ENCODE data around the gene YTHDC1. TPM values are rescaled to one million over a fixed set of nuclear protein-coding genes. Genes with fewer than 3 reads are reported as not detected.

YTHDC1 gene
- total and polyA plus RNA-seq, 2 of the 4 experiments (the other 2 are of a cell fraction), result 31.9 to 32.7 TPM

GRCh38 chr4:68324519-68325262 is 25.2 kb downstream of the YTHDC1 start:
- Histone ChIP-seq H3K23ac (ENCODE audit: low read depth, low read length) (no peak overlapping the region), H3K4me1 (ENCODE audit: control insufficient read depth, insufficient read depth, low read length) (no peaks in the 10 kb centered on the region; the same call in none of the 2 replicates), H4K20me1 (ENCODE audit: insufficient read depth, low read length) (no peaks in the 10 kb centered on the region), H2BK20ac (ENCODE audit: low read depth, low read length) (no peak overlapping the region), H3K4me2 (ENCODE audit: low read depth, low read length) (no peak overlapping the region), H3K9ac (ENCODE audit: low read depth, low read length) (no peak overlapping the region), H3K27me3 (ENCODE audit: control insufficient read depth, insufficient read depth, low read length) (no peaks in the 10 kb centered on the region), H3K18ac (ENCODE audit: low read depth, low read length) (no peak overlapping the region), H2AFZ (replicated peaks; ENCODE audit: low read length, poor library complexity) (no peak overlapping the region), H3K27ac (ENCODE audit: insufficient read depth, low read length) (no peak overlapping the region), H3K79me1 (ENCODE audit: low read depth in 1 of 2, low read length in 2 of 2) (peaks cover 12 to 16% of the 10 kb centered on the region in 2 experiments; a peak in 3 of 4 replicates), H3K4me3 (ENCODE audit: insufficient read depth, low read depth, low read length) (no peak overlapping the region), H4K5ac (ENCODE audit: low read depth, low read length) (no peak overlapping the region), H4K91ac (ENCODE audit: insufficient read depth, low read depth, low read length) (no peak overlapping the region), H2AK5ac (ENCODE audit: low read depth, low read length) (no peak overlapping the region), H3K4ac (ENCODE audit: low read depth, low read length) (no peak overlapping the region), H4K8ac (ENCODE audit: low read depth in 2 of 2, low read length in 2 of 2) (no peak overlapping the region), H3K56ac (ENCODE audit: extremely low read depth, insufficient read depth, low read length) (no peak overlapping the region), H3K36me3 (ENCODE audit: control insufficient read depth, insufficient read depth, low read length) (peaks cover 23% of the 10 kb centered on the region), H3K9me3 (ENCODE audit: control insufficient read depth, insufficient read depth, low read length) (no peaks in the 10 kb centered on the region), H2BK120ac (ENCODE audit: low read depth, low read length) (no peak overlapping the region), H2BK5ac (ENCODE audit: low read depth, low read length, poor library complexity, severe bottlenecking) (no peak overlapping the region), H2BK15ac (ENCODE audit: low read depth, low read length) (no peak overlapping the region), H2AK9ac (replicated peaks; ENCODE audit: low read depth, low read length, poor library complexity) (no peak overlapping the region), H3K9me1 (ENCODE audit: insufficient read depth, low read length) (no peaks in the 10 kb centered on the region), H3K14ac (replicated peaks; ENCODE audit: low read depth, low read length) (no peak overlapping the region)
- no TSS peak for BruUV-seq (replicated peaks)
- TF ChIP-seq CTCF (conservative IDR thresholded peaks at IDR 0.05; ENCODE audit: low read depth, low read length) (no peak), CEBPB (IDR thresholded peaks at IDR 0.05; ENCODE audit: low read depth, low read length) (0 out of 2 replicates have a peak, but pooled peaks have one; percentile 15)
- ChIA-PET POLR2A (ENCODE audit: unreplicated experiment) (interaction anchor here (0.6 kb wide), 1 partner anchor 57 kb away, joined by 3 read pairs; no protein-coding TSS in a partner anchor), CTCF (no interaction called here)
- no CpG with 5 or more reads among the region's 4 CpGs for WGBS, 2 experiments (ENCODE audit: extremely low coverage in 2 of 2, insufficient read length in 1 of 2)
- intact Hi-C loops (cut with micrococcal nuclease), result no loop called here
- DNase-seq (no peak), ATAC-seq (ENCODE audit: low read depth) (no peak)
- dilution Hi-C loops (cut with HindIII; ENCODE audit: low sequenced_read_pairs, unreplicated experiment), result no loop called here
- in situ Hi-C loops (cut with MboI; ENCODE audit: low sequenced_read_pairs), result no loop called here

All from IMR-90 (cell line).